Glutamatergic neuron (in vitro differentiated cells): Measurements from ENCODE around the gene RAET1L. TPM values are rescaled to one million over a fixed set of nuclear protein-coding genes. Genes with fewer than 3 reads are reported as not detected.
"Not testable (repeated sequence)": the region's sequence is repeated elsewhere in the genome, so short reads cannot be mapped to it uniquely, and the experiment has no call there.

ENCODE experiments used
- DNase-seq: peaks from one replicate; pipeline ENCODE4 v3.0.0; 2022
- H3K27ac Mint-ChIP-seq: one replicate; pipeline ENCODE4 v1.8.0; 2020; ENCODE audit warnings: mild to moderate bottlenecking, mixed read lengths, inconsistent platforms; ENCODE audit not compliant: unreplicated experiment
- H3K27me3 Mint-ChIP-seq: one replicate; pipeline ENCODE4 v1.8.0; 2020; ENCODE audit warnings: mild to moderate bottlenecking, moderate library complexity, mixed read lengths, inconsistent platforms; ENCODE audit not compliant: unreplicated experiment
- H3K36me3 Mint-ChIP-seq: one replicate; pipeline ENCODE4 v1.8.0; 2020; ENCODE audit warnings: mild to moderate bottlenecking, mixed read lengths, inconsistent platforms; ENCODE audit not compliant: unreplicated experiment
- H3K4me1 Mint-ChIP-seq: one replicate; pipeline ENCODE4 v1.8.0; 2020; ENCODE audit warnings: mild to moderate bottlenecking, low read depth, mixed read lengths, inconsistent platforms; ENCODE audit not compliant: unreplicated experiment
- H3K4me3 Mint-ChIP-seq: one replicate; pipeline ENCODE4 v1.8.0; 2020; ENCODE audit warnings: mild to moderate bottlenecking, mixed read lengths, inconsistent platforms; ENCODE audit not compliant: unreplicated experiment
- H3K9me3 Mint-ChIP-seq: one replicate; pipeline ENCODE4 v1.8.0; 2020; ENCODE audit warnings: mild to moderate bottlenecking, moderate library complexity, mixed read lengths, inconsistent platforms; ENCODE audit not compliant: unreplicated experiment
- long read RNA-seq: library from polyadenylated mRNA; unstranded; transcript quantifications from one replicate; pipeline ENCODE4 v2.0.0, GENCODE V29; 2020; ENCODE audit not compliant: unreplicated experiment
- total RNA-seq: library from RNA; stranded (reverse); fragmentation: NEBNext Ultra II Directional; extraction: Animal tissue kit (Norgen Biotek cat#: 25700); gene quantifications from one replicate; pipeline ENCODE4 v1.2.1, GENCODE V29; 2021; ENCODE audit not compliant: unreplicated experiment
- TF ChIP-seq, protein P1 (sequence below): fragments of 200-600 bp; sonication (generic); IDR thresholded peaks from one replicate; pipeline ENCODE4 v1.5.0; 2021; ENCODE audit not compliant: partially characterized antibody, unreplicated experiment

RAET1L gene, protein sequence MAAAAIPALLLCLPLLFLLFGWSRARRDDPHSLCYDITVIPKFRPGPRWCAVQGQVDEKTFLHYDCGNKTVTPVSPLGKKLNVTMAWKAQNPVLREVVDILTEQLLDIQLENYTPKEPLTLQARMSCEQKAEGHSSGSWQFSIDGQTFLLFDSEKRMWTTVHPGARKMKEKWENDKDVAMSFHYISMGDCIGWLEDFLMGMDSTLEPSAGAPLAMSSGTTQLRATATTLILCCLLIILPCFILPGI
- not detected for total RNA-seq
- long read RNA-seq, result 0 reads

DNA sequence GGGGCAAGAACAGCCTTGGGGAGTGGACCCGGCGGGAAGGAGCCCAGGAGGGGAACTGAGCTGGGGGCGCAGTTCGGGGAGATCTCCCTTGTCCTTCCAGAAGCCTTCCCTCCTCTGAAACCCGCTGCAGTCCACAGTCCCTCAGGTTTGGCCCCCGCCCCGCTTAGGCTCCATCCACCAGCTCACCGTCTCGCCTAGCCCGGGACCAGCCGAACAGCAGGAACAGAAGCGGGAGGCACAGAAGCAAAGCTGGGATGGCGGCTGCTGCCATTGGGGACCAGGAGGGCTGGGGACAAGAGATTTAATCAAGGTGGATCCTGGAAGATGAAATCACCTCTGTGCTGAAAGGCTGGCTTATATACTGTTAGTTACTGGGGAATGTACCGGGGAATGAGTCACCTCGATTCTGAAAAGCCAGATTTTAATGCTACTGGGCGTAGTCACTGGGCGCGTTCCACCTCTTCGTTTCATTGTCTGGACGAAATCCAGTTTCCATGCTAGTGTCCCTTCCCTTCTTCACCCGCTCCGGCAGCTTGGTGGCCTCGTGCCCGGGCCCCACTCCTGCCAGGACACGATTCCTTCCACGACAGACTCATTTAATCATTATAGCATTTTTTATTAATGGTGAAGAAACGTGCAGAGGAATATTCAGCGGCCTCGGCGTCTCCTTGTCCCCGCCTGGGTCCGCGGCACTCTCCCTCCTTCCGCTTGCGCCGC is at the start of gene RAET1L:
Gene RAET1L (minus strand): TSS at position 332 of the 717 bp plus-strand sequence. CDS start 61 bp downstream, at position 271.
- TF ChIP-seq, protein P1, sequence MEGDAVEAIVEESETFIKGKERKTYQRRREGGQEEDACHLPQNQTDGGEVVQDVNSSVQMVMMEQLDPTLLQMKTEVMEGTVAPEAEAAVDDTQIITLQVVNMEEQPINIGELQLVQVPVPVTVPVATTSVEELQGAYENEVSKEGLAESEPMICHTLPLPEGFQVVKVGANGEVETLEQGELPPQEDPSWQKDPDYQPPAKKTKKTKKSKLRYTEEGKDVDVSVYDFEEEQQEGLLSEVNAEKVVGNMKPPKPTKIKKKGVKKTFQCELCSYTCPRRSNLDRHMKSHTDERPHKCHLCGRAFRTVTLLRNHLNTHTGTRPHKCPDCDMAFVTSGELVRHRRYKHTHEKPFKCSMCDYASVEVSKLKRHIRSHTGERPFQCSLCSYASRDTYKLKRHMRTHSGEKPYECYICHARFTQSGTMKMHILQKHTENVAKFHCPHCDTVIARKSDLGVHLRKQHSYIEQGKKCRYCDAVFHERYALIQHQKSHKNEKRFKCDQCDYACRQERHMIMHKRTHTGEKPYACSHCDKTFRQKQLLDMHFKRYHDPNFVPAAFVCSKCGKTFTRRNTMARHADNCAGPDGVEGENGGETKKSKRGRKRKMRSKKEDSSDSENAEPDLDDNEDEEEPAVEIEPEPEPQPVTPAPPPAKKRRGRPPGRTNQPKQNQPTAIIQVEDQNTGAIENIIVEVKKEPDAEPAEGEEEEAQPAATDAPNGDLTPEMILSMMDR, result no peak
- H3K36me3 Mint-ChIP-seq, result no peaks in the 10 kb centered on the region
- no peak within 1 kb of the TSS for H3K27ac Mint-ChIP-seq
- H3K4me3 Mint-ChIP-seq, result no peak within 1 kb of the TSS
- peaks cover 2% of the 10 kb centered on the region for H3K9me3 Mint-ChIP-seq
- peaks cover 3% of the 10 kb centered on the region for H3K4me1 Mint-ChIP-seq
- DNase-seq, result no peak
- H3K27me3 Mint-ChIP-seq, result peaks cover 8% of the 10 kb centered on the region

DNA sequence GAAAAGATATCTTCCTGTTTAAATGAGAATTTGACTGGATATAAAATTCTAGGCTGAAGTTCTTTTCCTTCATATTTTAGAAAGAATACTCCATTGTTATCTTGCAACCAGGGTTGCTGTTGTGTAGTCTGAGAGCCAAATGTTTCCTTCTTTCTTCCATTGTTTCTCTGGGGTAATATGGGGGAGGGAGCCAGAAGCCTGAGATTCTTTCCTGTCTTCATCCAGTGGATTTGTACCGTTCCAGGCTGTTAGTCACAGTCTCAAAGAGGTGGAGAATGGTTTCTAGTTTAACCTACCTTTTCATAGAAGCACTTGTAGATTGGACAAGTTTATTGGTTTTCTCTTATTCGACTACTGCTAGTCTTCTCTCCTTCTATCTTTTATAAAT is 49.7 kb upstream of the RAET1L start:
- Mint-ChIP-seq H3K27me3 (peaks cover 2% of the 10 kb centered on the region), H3K9me3 (peaks cover 2% of the 10 kb centered on the region), H3K4me1 (peaks cover 12% of the 10 kb centered on the region), H3K4me3 (no peak overlapping the region), H3K36me3 (no peaks in the 10 kb centered on the region), H3K27ac (no peak overlapping the region)
- no peak for DNase-seq
- TF ChIP-seq, protein P1, result no peak

DNA sequence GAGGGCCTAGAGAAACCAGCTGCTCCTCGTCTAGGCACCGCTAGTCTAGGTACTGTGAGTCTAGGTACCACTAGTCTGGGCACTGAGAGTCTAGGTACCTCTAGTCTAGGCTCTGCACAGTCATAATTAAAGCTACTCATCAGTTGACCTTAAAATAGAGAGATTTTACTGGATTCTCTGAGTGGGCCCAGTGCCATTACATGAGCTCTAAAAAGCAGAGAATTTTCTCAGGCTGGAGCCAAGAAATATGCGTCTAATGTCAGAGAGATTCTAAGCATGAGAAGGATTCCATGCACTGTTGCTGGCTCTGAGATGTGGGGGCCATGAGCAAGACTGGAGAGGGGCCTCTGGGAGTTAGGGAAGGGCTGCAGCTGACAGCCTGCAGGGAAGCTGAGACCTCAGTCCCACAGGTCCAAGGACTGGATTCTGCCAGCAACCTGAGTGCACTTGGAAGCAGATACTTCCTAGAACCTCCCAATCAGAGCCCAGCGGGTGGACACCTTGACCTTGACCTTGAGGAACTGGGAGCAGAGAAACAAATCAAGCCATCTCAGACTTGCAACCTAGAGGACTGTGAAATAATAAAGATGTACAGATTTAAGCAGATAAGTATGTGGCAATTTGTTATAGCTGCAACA is 49.2 kb upstream of the RAET1L start:
- H3K4me3 Mint-ChIP-seq, H3K36me3 Mint-ChIP-seq, H3K27ac Mint-ChIP-seq, H3K27me3 Mint-ChIP-seq, DNase-seq, H3K9me3 Mint-ChIP-seq: not testable (repeated sequence)
- H3K4me1 Mint-ChIP-seq, result peaks cover 18% of the 10 kb centered on the region

DNA sequence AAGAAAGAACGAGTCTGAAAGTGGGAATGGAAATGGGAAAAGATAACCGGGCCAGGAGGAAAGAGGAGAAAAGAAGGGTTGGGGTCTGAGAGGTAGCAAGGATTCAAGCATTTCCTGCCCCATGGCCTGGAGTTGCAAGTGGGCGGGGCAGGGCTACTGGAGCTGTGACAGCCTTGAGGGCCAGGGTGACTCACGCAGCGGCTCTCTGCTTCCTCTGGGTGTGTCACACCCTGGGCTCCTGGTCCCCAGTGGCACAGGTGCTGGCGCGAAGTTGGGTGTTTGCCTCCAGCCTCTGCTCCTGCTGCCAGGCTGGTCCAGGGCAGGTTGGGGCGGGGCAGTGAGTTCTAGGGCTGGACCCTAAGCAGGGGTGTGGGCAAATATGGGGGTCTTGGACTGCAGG is 46.9 kb upstream of the RAET1L start:
- Mint-ChIP-seq H3K27me3 (peaks cover 2% of the 10 kb centered on the region), H3K4me1 (peaks cover 18% of the 10 kb centered on the region), H3K9me3 (peaks cover 2% of the 10 kb centered on the region), H3K27ac (no peak overlapping the region), H3K4me3 (no peak overlapping the region), H3K36me3 (no peaks in the 10 kb centered on the region)
- DNase-seq, result no peak
- TF ChIP-seq, protein P1, result no peak

DNA sequence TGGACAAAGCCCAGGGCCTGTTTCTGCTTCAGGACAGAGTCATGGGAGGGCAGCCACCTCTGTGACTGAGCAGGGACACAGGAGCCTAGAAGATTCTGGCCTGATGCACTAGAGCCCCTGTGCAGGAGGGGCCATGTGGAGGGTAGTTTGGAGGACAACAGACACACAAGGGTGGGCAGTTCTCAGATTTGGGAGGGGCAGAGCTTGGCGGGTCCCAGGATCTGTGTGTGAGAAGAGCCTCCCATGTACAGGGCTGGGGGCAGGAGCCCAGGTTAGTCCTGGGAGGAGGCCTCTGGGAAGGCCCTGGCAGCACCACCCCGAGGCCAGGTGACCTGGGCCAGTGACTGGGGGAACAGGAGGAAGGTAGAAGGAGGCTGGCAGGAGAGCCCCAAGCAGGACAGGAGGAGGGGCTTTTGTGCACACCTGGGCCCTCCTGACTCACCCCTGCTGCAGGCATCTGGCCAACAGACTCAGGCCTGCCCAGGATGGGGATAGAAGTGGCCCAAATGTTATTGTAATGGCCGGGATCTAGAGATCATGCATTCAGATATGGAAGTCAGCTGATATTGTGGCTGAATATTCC is 45.0 kb upstream of the RAET1L start:
- TF ChIP-seq, protein P1, result no peak
- H3K27me3 Mint-ChIP-seq, result peaks cover 5% of the 10 kb centered on the region
- H3K4me3 Mint-ChIP-seq, result peak overlapping the region; percentile 84
- H3K9me3 Mint-ChIP-seq, result peaks cover 8% of the 10 kb centered on the region
- no peak for DNase-seq
- no peak overlapping the region for H3K27ac Mint-ChIP-seq
- H3K4me1 Mint-ChIP-seq, result peaks cover 18% of the 10 kb centered on the region
- peaks cover 15% of the 10 kb centered on the region for H3K36me3 Mint-ChIP-seq
